ENCODE results near the gene CABCOCO1. TPM values are rescaled to one million over a fixed set of nuclear protein-coding genes. Genes with fewer than 3 reads are reported as not detected.

Gene CABCOCO1
- total and polyA plus RNA-seq, 4 donors: 3.8 to 15.4 (median 10.1) TPM

DNA sequence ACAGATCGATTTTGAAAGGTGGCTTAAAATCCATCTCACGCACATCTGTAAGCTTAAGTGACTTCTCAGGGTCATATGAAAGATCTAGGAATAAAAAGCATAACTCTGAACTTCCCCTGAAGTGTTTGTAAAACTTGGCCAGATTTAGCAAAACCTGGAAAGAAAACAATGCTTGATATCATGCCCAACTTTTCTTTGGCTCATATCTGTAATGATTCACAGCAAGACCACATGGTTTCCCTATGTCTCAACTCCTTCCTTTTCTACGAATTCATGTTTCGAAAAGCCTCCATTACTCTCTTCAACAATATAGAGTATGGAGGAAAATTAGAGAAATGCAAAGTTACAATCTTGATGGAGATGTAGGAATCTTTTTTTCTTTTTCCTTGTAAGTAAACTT is 20.1 kb upstream of the CABCOCO1 start:
- Histone ChIP-seq H3K9ac (ENCODE audit: insufficient read depth in 1 of 2, low read length in 2 of 2) (no peak overlapping the region), H3K4me3 (no peak overlapping the region), H3K36me3 (ENCODE audit: control insufficient read depth in 4 of 4, insufficient read depth in 4 of 4, low read length in 4 of 4) (no peaks in the 10 kb centered on the region), H3K4me1 (ENCODE audit: control insufficient read depth in 5 of 5, insufficient read depth in 5 of 5, low read length in 5 of 5) (peaks cover 0 to 16% (median 0%) of the 10 kb centered on the region in 5 donors), H3K9me3 (ENCODE audit: control insufficient read depth in 4 of 4, insufficient read depth in 3 of 4, low read length in 3 of 4) (no peaks in the 10 kb centered on the region), H3K27ac (ENCODE audit: low read depth in 1 of 2, low read length in 1 of 2) (no peak overlapping the region), H3K27me3 (ENCODE audit: control insufficient read depth in 3 of 3, insufficient read depth in 3 of 3, low read length in 2 of 3) (no peaks in the 10 kb centered on the region)
- no peak for ATAC-seq (ENCODE audit: insufficient read depth, low FRiP score)
- peak in 2 of 3 donors; percentile 80 to 91 for DNase-seq
- TF ChIP-seq, protein P1, sequence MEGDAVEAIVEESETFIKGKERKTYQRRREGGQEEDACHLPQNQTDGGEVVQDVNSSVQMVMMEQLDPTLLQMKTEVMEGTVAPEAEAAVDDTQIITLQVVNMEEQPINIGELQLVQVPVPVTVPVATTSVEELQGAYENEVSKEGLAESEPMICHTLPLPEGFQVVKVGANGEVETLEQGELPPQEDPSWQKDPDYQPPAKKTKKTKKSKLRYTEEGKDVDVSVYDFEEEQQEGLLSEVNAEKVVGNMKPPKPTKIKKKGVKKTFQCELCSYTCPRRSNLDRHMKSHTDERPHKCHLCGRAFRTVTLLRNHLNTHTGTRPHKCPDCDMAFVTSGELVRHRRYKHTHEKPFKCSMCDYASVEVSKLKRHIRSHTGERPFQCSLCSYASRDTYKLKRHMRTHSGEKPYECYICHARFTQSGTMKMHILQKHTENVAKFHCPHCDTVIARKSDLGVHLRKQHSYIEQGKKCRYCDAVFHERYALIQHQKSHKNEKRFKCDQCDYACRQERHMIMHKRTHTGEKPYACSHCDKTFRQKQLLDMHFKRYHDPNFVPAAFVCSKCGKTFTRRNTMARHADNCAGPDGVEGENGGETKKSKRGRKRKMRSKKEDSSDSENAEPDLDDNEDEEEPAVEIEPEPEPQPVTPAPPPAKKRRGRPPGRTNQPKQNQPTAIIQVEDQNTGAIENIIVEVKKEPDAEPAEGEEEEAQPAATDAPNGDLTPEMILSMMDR (IDR thresholded peaks at IDR 0.05; ENCODE audit: control extremely low read depth, extremely low read depth): no peak
- WGBS, 2 donors: 58 to 63% methylated on average over 4 of the region's 4 CpGs

DNA sequence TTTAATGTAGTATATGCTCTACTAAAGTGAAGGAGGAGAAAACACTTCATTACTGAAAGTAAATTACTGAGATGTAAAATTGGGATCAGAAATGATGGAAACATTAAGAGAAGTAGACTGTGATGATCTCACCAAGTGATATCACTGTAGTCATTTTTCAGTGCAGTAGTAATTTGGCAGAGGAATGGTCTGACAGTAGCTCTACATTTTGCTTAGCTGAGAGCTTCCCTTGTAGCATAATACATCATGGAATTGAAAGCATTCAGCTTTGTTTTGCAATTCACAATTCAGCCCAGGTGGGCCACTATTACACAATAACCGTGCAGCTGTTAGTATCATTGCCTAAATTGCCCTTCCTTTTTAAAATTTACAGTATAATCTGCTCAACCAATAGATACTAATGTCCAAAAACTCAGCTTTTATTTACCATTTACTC is 19.4 kb upstream of the CABCOCO1 start:
- no peak overlapping the region for H3K27ac ChIP-seq (ENCODE audit: low read depth in 1 of 2, low read length in 1 of 2)
- no peaks in the 10 kb centered on the region for H3K9me3 ChIP-seq (ENCODE audit: control insufficient read depth in 4 of 4, insufficient read depth in 3 of 4, low read length in 3 of 4)
- no peak overlapping the region for H3K4me3 ChIP-seq
- H3K4me1 ChIP-seq (ENCODE audit: control insufficient read depth in 5 of 5, insufficient read depth in 5 of 5, low read length in 5 of 5): peaks cover 0 to 16% (median 0%) of the 10 kb centered on the region in 5 donors
- TF ChIP-seq, protein P1 (IDR thresholded peaks at IDR 0.05; ENCODE audit: control extremely low read depth, extremely low read depth): no peak
- no peaks in the 10 kb centered on the region for H3K27me3 ChIP-seq (ENCODE audit: control insufficient read depth in 3 of 3, insufficient read depth in 3 of 3, low read length in 2 of 3)
- ATAC-seq (ENCODE audit: insufficient read depth, low FRiP score) (no peak), DNase-seq (peak in 1 of 3 donors; percentile 51)
- no peaks in the 10 kb centered on the region for H3K36me3 ChIP-seq (ENCODE audit: control insufficient read depth in 4 of 4, insufficient read depth in 4 of 4, low read length in 4 of 4)
- 23 to 36% methylated on average over 1 of the region's 1 CpG for WGBS, 2 donors
- no peak overlapping the region for H3K9ac ChIP-seq (ENCODE audit: insufficient read depth in 1 of 2, low read length in 2 of 2)

DNA sequence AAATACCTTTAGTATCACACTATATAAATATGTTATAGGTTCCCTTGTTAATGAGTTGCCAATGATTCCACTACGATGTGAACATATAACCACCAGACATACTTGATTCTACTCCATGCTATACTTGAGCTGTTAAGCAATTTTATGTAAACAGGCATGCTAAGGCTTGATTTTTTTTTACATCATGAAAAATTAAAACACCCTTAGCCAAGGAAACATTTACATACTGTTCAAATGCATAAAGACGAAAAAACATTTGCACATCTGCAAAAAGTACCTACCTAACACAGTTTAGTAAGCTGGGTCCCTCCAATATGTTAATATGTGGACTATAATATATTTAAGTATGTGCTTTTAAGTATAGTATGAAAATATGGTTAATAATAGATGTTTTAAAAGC is 9.0 kb upstream of the CABCOCO1 start:
- DNase-seq (peak in 2 of 3 donors; percentile 19 to 41), ATAC-seq (ENCODE audit: insufficient read depth, low FRiP score) (no peak)
- WGBS, 2 donors: 69 to 89% methylated on average over 2 of the region's 2 CpGs
- Histone ChIP-seq H3K36me3 (ENCODE audit: control insufficient read depth in 4 of 4, insufficient read depth in 4 of 4, low read length in 4 of 4) (no peaks in the 10 kb centered on the region), H3K4me1 (ENCODE audit: control insufficient read depth in 5 of 5, insufficient read depth in 5 of 5, low read length in 5 of 5) (no peaks in the 10 kb centered on the region), H3K9ac (ENCODE audit: insufficient read depth in 1 of 2, low read length in 2 of 2) (no peak overlapping the region), H3K4me3 (no peak overlapping the region), H3K9me3 (ENCODE audit: control insufficient read depth in 4 of 4, insufficient read depth in 3 of 4, low read length in 3 of 4) (peaks cover 0 to 4% (median 1%) of the 10 kb centered on the region in 4 donors), H3K27me3 (ENCODE audit: control insufficient read depth in 3 of 3, insufficient read depth in 3 of 3, low read length in 2 of 3) (no peaks in the 10 kb centered on the region), H3K27ac (ENCODE audit: low read depth in 1 of 2, low read length in 1 of 2) (no peak overlapping the region)
- TF ChIP-seq, protein P1 (IDR thresholded peaks at IDR 0.05; ENCODE audit: control extremely low read depth, extremely low read depth): no peak

DNA sequence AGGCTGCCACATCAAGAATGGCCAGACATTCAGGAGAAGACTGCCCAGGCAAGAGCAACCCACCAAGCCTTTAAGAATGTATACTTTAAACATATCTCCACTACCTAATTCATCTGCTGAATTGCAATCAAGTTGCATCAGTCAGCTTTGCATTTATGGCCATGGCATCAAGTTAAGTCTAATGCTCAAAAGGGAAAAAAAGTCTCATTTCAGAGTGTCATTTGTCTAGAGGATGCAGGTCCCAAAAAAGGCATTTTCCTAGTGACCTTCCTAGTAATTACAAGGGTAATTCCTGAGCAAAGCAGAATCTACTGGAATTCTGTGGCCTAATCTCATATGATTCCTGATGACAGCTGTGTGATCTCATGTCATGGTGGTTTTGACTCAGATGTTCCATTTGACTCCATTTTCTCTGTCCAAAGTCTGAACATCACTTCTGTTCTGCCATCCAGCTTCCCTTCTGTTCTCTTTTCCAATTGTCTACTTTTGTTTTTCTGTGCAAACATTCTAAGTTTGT is 7.3 kb upstream of the CABCOCO1 start:
- TF ChIP-seq, protein P1 (IDR thresholded peaks at IDR 0.05; ENCODE audit: control extremely low read depth, extremely low read depth): no peak
- no peak overlapping the region for H3K9ac ChIP-seq (ENCODE audit: insufficient read depth in 1 of 2, low read length in 2 of 2)
- H3K27ac ChIP-seq (ENCODE audit: low read depth in 1 of 2, low read length in 1 of 2): no peak overlapping the region
- DNase-seq (no peak), ATAC-seq (ENCODE audit: insufficient read depth, low FRiP score) (no peak)
- H3K4me1 ChIP-seq (ENCODE audit: control insufficient read depth in 5 of 5, insufficient read depth in 5 of 5, low read length in 5 of 5): no peaks in the 10 kb centered on the region
- H3K4me3 ChIP-seq: no peak overlapping the region
- no peaks in the 10 kb centered on the region for H3K36me3 ChIP-seq (ENCODE audit: control insufficient read depth in 4 of 4, insufficient read depth in 4 of 4, low read length in 4 of 4)
- H3K27me3 ChIP-seq (ENCODE audit: control insufficient read depth in 3 of 3, insufficient read depth in 3 of 3, low read length in 2 of 3): no peaks in the 10 kb centered on the region
- peaks cover 0 to 4% (median 1%) of the 10 kb centered on the region in 4 donors for H3K9me3 ChIP-seq (ENCODE audit: control insufficient read depth in 4 of 4, insufficient read depth in 3 of 4, low read length in 3 of 4)

Measured in lung (tissue), 12 donors.